OCI-LY1 (cell line): ENCODE results near the gene ATP2C1.
A peak's percentile ranks its signal among the peaks of the same experiment; 100 is the strongest.

Experiments used
- EZH2 ChIP-seq: fragments of 200-600 bp; sonication (generic), shearing (Covaris generic); IDR thresholded peaks from 2 replicates; pipeline ENCODE4 v1.8.0; 2017; ENCODE audit warnings: borderline replicate concordance, mixed run types, mild to moderate bottlenecking, antibody characterized with exemption, low read length, moderate library complexity, mixed read lengths
- TF ChIP-seq, protein P1 (sequence below): fragments of 200-600 bp; sonication (generic), shearing (Covaris generic); IDR thresholded peaks from 2 replicates; pipeline ENCODE4 v1.5.1; 2017; ENCODE audit warnings: mild to moderate bottlenecking, antibody characterized with exemption, low read length, moderate library complexity, mixed read lengths

DNA sequence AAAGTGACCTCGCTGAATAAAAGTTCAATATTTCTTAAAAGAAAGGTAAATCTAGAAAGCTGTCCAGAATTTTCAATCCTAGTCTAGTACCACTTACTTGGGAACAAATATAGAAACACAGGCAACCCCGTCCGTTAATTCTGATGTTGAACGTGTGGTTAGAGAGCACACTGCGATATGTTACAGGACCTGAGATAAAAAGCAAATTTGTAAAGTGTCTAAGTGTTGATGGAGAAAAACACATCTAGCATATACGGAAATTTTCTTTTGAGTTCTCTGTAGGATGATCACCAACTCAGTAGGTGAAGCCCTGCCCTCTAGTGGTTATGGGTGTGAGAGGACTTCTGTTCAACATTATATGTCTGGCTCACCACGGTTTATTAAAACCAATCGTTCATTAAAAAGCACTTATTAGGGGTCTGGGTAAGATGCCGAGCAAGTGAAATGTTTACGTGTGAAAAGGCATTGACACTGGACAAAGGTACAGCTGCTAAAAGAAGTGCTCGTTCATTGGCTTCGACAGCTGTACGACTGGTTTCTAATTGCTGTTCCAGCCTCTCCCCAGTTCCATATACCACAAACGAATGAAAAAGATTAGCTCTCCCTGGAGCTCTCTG is 1.0 kb upstream of the ATP2C1 start:
- TF ChIP-seq, protein P1, sequence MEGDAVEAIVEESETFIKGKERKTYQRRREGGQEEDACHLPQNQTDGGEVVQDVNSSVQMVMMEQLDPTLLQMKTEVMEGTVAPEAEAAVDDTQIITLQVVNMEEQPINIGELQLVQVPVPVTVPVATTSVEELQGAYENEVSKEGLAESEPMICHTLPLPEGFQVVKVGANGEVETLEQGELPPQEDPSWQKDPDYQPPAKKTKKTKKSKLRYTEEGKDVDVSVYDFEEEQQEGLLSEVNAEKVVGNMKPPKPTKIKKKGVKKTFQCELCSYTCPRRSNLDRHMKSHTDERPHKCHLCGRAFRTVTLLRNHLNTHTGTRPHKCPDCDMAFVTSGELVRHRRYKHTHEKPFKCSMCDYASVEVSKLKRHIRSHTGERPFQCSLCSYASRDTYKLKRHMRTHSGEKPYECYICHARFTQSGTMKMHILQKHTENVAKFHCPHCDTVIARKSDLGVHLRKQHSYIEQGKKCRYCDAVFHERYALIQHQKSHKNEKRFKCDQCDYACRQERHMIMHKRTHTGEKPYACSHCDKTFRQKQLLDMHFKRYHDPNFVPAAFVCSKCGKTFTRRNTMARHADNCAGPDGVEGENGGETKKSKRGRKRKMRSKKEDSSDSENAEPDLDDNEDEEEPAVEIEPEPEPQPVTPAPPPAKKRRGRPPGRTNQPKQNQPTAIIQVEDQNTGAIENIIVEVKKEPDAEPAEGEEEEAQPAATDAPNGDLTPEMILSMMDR, result peak; percentile 99
- no peak for TF ChIP-seq EZH2
